ENCODE data around the gene SORD. TPM values are rescaled to one million over a fixed set of nuclear protein-coding genes. Genes with fewer than 3 reads are reported as not detected.

Gene SORD
- total RNA-seq, 1 experiment from 2014 or later = 116 TPM

DNA sequence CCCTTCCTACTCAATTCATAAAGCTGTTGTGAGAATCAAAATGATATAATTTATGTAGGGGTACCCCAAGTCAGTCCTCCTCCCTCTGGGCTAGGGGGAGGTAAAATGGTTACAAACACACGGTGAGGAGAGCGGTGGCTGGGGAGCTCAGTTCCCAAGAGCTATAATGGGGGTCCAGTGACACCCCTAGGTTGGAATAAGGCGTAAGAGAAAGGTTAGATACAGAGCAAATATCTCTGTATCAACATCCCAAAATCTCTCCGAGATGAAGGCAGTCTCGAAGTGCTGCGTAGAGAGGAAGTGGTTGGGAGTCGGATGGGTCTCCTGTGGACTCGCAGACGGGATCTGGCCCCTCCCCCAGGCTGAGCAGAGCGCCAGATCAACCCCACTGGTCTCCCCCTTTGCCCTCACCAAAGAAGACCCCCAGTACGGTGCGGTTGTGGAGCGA, 89.2 kb downstream of the SORD start:
- ATAC-seq = no peak
- Histone ChIP-seq H3K4me1 (ENCODE audit: control insufficient read depth in 1 of 2, insufficient read depth in 2 of 2, low read length in 2 of 2) (no peaks in the 10 kb centered on the region), H3K79me2 (ENCODE audit: insufficient read depth, low read length) (no peaks in the 10 kb centered on the region), H3K9me3 (ENCODE audit: control insufficient read depth in 1 of 2, insufficient read depth in 1 of 2, low read depth in 1 of 2, low read length in 2 of 2) (no peaks in the 10 kb centered on the region), H4K20me1 (ENCODE audit: insufficient read depth) (no peaks in the 10 kb centered on the region), H3K9me2 (ENCODE audit: insufficient read depth) (no peaks in the 10 kb centered on the region), H3K27me3 (ENCODE audit: insufficient read depth, low read length) (no peaks in the 10 kb centered on the region), H3K4me3 (replicated peaks in 1 of 2; ENCODE audit: low read depth in 1 of 2, low read length in 2 of 2) (no peak overlapping the region), H3K36me3 (ENCODE audit: control insufficient read depth in 1 of 2, insufficient read depth in 2 of 2, low read length in 2 of 2) (no peaks in the 10 kb centered on the region), H3K27ac (ENCODE audit: low read depth, low read length) (no peak overlapping the region), H3K9ac (ENCODE audit: low read length) (no peak overlapping the region), H3K4me2 (ENCODE audit: low read length) (no peak overlapping the region), H2AFZ (ENCODE audit: low read depth, low read length, poor library complexity, severe bottlenecking) (no peak overlapping the region)
- ChIA-PET RAD21 (ENCODE audit: low non-redundant PET in 1 of 2, low total read pairs in 2 of 2, uncharacterized antibody in 2 of 2, unreplicated experiment in 2 of 2) (no interaction called here), CTCF (no interaction called here), POLR2A (no interaction called here)
- TF ChIP-seq EZH2 (IDR thresholded peaks at IDR 0.05) = no peak
- no peak for TF ChIP-seq EGR1 (IDR thresholded peaks at IDR 0.05; ENCODE audit: low read depth)
- TF ChIP-seq, protein P1, sequence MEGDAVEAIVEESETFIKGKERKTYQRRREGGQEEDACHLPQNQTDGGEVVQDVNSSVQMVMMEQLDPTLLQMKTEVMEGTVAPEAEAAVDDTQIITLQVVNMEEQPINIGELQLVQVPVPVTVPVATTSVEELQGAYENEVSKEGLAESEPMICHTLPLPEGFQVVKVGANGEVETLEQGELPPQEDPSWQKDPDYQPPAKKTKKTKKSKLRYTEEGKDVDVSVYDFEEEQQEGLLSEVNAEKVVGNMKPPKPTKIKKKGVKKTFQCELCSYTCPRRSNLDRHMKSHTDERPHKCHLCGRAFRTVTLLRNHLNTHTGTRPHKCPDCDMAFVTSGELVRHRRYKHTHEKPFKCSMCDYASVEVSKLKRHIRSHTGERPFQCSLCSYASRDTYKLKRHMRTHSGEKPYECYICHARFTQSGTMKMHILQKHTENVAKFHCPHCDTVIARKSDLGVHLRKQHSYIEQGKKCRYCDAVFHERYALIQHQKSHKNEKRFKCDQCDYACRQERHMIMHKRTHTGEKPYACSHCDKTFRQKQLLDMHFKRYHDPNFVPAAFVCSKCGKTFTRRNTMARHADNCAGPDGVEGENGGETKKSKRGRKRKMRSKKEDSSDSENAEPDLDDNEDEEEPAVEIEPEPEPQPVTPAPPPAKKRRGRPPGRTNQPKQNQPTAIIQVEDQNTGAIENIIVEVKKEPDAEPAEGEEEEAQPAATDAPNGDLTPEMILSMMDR (IDR thresholded peaks at IDR 0.05 in 2 of 3, conservative IDR thresholded peaks at IDR 0.05 in 1 of 3; ENCODE audit: borderline replicate concordance in 1 of 3, insufficient read depth in 1 of 3, low read depth in 2 of 3, low read length in 2 of 3) = no peak
- TF ChIP-seq POLR2AphosphoS5 (IDR thresholded peaks at IDR 0.05; ENCODE audit: low read depth, low read length) = no peak
- TF ChIP-seq JUND (IDR thresholded peaks at IDR 0.05) = no peak
- TF ChIP-seq TCF7L2 (IDR thresholded peaks at IDR 0.05; ENCODE audit: borderline replicate concordance, extremely low read depth, insufficient read depth, insufficient read length) = no peak
- TF ChIP-seq, protein P2, sequence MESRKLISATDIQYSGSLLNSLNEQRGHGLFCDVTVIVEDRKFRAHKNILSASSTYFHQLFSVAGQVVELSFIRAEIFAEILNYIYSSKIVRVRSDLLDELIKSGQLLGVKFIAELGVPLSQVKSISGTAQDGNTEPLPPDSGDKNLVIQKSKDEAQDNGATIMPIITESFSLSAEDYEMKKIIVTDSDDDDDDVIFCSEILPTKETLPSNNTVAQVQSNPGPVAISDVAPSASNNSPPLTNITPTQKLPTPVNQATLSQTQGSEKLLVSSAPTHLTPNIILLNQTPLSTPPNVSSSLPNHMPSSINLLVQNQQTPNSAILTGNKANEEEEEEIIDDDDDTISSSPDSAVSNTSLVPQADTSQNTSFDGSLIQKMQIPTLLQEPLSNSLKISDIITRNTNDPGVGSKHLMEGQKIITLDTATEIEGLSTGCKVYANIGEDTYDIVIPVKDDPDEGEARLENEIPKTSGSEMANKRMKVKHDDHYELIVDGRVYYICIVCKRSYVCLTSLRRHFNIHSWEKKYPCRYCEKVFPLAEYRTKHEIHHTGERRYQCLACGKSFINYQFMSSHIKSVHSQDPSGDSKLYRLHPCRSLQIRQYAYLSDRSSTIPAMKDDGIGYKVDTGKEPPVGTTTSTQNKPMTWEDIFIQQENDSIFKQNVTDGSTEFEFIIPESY (IDR thresholded peaks at IDR 0.05; ENCODE audit: extremely low read depth, insufficient replicate concordance, low read length) = no peak
- TF ChIP-seq, protein P3, sequence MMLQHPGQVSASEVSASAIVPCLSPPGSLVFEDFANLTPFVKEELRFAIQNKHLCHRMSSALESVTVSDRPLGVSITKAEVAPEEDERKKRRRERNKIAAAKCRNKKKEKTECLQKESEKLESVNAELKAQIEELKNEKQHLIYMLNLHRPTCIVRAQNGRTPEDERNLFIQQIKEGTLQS (IDR thresholded peaks at IDR 0.05) = no peak
- TF ChIP-seq ZNF274 (IDR thresholded peaks at IDR 0.05; ENCODE audit: low read depth, low read length) = no peak
- no peak for TF ChIP-seq RAD21 (IDR thresholded peaks at IDR 0.05; ENCODE audit: low read depth)
- TF ChIP-seq ZFX (IDR thresholded peaks at IDR 0.05) = no peak
- TF ChIP-seq YY1 (IDR thresholded peaks at IDR 0.05; ENCODE audit: extremely low read depth, insufficient replicate concordance, low read depth, low read length) = no peak
- TF ChIP-seq, protein P4, sequence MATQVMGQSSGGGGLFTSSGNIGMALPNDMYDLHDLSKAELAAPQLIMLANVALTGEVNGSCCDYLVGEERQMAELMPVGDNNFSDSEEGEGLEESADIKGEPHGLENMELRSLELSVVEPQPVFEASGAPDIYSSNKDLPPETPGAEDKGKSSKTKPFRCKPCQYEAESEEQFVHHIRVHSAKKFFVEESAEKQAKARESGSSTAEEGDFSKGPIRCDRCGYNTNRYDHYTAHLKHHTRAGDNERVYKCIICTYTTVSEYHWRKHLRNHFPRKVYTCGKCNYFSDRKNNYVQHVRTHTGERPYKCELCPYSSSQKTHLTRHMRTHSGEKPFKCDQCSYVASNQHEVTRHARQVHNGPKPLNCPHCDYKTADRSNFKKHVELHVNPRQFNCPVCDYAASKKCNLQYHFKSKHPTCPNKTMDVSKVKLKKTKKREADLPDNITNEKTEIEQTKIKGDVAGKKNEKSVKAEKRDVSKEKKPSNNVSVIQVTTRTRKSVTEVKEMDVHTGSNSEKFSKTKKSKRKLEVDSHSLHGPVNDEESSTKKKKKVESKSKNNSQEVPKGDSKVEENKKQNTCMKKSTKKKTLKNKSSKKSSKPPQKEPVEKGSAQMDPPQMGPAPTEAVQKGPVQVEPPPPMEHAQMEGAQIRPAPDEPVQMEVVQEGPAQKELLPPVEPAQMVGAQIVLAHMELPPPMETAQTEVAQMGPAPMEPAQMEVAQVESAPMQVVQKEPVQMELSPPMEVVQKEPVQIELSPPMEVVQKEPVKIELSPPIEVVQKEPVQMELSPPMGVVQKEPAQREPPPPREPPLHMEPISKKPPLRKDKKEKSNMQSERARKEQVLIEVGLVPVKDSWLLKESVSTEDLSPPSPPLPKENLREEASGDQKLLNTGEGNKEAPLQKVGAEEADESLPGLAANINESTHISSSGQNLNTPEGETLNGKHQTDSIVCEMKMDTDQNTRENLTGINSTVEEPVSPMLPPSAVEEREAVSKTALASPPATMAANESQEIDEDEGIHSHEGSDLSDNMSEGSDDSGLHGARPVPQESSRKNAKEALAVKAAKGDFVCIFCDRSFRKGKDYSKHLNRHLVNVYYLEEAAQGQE (IDR thresholded peaks at IDR 0.05; ENCODE audit: low read depth) = no peak
- no peak for DNase-seq (ENCODE audit: low read depth, low spot score)
- BruUV-seq (replicated peaks) = no TSS peak
- intact Hi-C loops (cut with micrococcal nuclease) = no loop called here

Data from HCT116 (cell line).